Prostate gland (tissue), 2 donors: ENCODE measurements around the gene FOXN1.

ENCODE experiments used
- CTCF ChIP-seq, 4 experiments: fragments of 200-600 bp in 2 of 4; fragments of 450-650 bp in 2 of 4; sonication (generic) in 2 of 4; IDR thresholded peaks; 1 replicate in 3 of 4; 2 replicates in 1 of 4; pipeline ENCODE4 v1.5.1; 2016 to 2019; ENCODE audit warnings: antibody characterized with exemption in 4 of 4, mild to moderate bottlenecking in 2 of 4, moderate library complexity in 2 of 4
- POLR2AphosphoS5 ChIP-seq: sonication (generic); formaldehyde crosslinking; IDR thresholded peaks from one replicate; pipeline ENCODE4 v1.6.1; 2017; ENCODE audit warnings: antibody characterized with exemption

DNA sequence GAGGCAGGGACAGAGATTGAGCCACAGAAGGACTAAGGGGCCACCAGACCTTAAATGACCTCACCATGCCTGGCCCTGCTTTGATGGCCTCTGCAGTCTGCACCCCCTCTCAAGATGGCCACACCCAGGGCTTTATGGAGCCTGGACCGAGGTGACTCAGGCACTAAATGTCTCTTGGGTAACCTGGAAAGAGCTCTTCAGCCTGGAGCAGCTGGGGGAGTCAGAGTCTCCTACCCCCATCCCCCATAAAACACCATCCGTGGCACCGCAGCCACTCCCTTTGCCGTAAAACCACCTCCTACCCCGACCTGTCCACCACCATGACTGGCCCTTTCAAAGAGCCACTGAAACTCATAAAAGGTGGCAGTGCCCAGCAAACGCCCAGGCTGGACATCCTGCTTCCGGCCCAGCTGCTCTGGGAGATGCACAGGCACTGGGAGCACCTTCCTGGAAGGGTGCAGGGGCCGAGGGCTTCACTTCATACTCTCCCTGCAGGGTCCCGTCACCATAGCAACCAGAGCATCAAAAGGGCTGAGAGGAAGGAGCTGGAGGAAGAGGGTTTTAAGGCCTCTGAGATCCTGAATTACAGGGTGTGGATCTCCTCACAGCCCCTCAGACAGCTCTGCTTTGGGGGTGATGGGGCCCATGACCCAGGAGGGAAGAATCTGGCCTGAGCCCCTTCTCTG lies 22.3 kb downstream of the FOXN1 start:
- TF ChIP-seq POLR2AphosphoS5 (no peak), CTCF (IDR thresholded peaks at IDR 0.05) (no peak)
